Measurements from ENCODE around the gene OR2T35. TPM values are rescaled to one million over a fixed set of nuclear protein-coding genes. Genes with fewer than 3 reads are reported as not detected.
A peak's percentile ranks its signal among the peaks of the same experiment; 100 is the strongest.

OR2T35 gene
- total RNA-seq, 1 experiment from 2014 or later: not detected

DNA sequence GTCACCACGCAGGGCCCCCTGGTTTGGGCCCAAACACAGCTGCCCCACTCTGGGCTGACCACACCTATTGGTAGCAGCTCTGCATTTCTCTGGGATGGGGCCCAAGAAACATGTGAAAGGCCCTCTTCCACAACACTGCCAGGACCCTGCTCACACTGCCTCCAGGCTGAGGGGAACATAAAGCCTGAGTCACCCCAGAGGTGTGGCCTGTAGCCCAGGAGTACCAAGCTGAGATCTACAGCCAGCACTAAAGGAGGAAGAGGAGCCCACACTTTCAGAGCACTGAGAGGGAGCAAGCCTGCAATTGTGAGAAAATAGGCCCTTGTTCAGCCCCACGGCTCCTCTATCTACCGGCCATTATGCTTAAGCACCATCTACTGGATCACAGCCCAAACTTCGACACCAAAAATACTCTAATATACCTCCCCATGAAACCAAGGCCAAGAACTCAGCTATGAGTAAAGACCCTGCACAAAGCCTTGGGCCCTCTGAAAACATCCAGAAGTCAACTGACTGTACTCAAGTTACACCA is 33.1 kb downstream of the OR2T35 start:
- Histone ChIP-seq H3K27me3 (ENCODE audit: low read length) (peaks cover 28% of the 10 kb centered on the region), H3K4me1 (ENCODE audit: insufficient read depth, low read length) (no peaks in the 10 kb centered on the region), H3F3A (ENCODE audit: low read length, unreplicated experiment) (no peaks in the 10 kb centered on the region), H3K27ac (ENCODE audit: low read length) (no peak overlapping the region), H3K9me3 (ENCODE audit: low read length) (no peaks in the 10 kb centered on the region), H3K79me2 (ENCODE audit: low read length) (no peaks in the 10 kb centered on the region), H2AFZ (ENCODE audit: low read length) (no peak overlapping the region), H3K4me2 (ENCODE audit: low read length) (no peak overlapping the region), H3K4me3 (ENCODE audit: low read length) (no peak overlapping the region), H3K36me3 (ENCODE audit: low read depth, low read length) (no peaks in the 10 kb centered on the region), H3K9ac (ENCODE audit: low read length) (no peak overlapping the region), H4K20me1 (ENCODE audit: low read length) (no peaks in the 10 kb centered on the region), H3K9me2 (replicated peaks; ENCODE audit: low read length) (no peaks in the 10 kb centered on the region)
- CTCF ChIA-PET: no interaction called here
- BruUV-seq (replicated peaks): no TSS peak
- peak; percentile 73 for ATAC-seq
- POLR2A ChIA-PET (ENCODE audit: unreplicated experiment): no interaction called here
- DNase-seq: peak; percentile 42
- intact Hi-C loops (cut with micrococcal nuclease): loop anchor here (10.0 kb wide), 1 partner anchor 367 kb away; no protein-coding TSS in a partner anchor
- TF ChIP-seq EZH2 (IDR thresholded peaks at IDR 0.05; ENCODE audit: low read length, unreplicated experiment) (no peak), EZH2phosphoT487 (IDR thresholded peaks at IDR 0.05; ENCODE audit: borderline replicate concordance, low read length) (no peak)
- TF ChIP-seq, protein P1, sequence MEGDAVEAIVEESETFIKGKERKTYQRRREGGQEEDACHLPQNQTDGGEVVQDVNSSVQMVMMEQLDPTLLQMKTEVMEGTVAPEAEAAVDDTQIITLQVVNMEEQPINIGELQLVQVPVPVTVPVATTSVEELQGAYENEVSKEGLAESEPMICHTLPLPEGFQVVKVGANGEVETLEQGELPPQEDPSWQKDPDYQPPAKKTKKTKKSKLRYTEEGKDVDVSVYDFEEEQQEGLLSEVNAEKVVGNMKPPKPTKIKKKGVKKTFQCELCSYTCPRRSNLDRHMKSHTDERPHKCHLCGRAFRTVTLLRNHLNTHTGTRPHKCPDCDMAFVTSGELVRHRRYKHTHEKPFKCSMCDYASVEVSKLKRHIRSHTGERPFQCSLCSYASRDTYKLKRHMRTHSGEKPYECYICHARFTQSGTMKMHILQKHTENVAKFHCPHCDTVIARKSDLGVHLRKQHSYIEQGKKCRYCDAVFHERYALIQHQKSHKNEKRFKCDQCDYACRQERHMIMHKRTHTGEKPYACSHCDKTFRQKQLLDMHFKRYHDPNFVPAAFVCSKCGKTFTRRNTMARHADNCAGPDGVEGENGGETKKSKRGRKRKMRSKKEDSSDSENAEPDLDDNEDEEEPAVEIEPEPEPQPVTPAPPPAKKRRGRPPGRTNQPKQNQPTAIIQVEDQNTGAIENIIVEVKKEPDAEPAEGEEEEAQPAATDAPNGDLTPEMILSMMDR (conservative IDR thresholded peaks at IDR 0.05; ENCODE audit: low read depth, low read length): no peak

DNA sequence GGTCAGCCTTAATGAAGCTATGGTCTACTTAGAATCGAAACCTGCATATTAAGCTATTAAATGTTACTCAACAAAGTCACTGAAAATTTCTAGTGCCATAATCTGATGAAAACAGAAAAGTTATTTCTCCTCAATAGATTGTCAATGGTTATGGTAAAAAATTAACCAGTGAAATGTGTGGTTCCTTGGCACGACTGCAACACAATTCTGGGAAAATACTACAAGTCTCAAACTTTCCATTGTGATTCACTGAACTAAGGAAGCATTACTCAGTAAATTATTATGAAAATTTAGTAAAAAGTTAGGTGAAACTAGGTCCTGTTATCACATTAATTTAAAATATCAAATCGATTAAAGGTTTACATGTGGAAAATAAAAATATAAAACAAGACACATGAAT is 34.8 kb downstream of the OR2T35 start:
- Histone ChIP-seq H3K27me3 (ENCODE audit: low read length) (peaks cover 37% of the 10 kb centered on the region), H3K9me2 (replicated peaks; ENCODE audit: low read length) (no peaks in the 10 kb centered on the region), H3K9me3 (ENCODE audit: low read length) (no peaks in the 10 kb centered on the region), H3K9ac (ENCODE audit: low read length) (no peak overlapping the region), H2AFZ (ENCODE audit: low read length) (no peak overlapping the region), H3K79me2 (ENCODE audit: low read length) (no peaks in the 10 kb centered on the region), H3K4me2 (ENCODE audit: low read length) (no peak overlapping the region), H3K4me3 (ENCODE audit: low read length) (no peak overlapping the region), H3F3A (ENCODE audit: low read length, unreplicated experiment) (no peaks in the 10 kb centered on the region), H3K4me1 (ENCODE audit: insufficient read depth, low read length) (no peaks in the 10 kb centered on the region), H3K27ac (ENCODE audit: low read length) (no peak overlapping the region), H4K20me1 (ENCODE audit: low read length) (no peaks in the 10 kb centered on the region), H3K36me3 (ENCODE audit: low read depth, low read length) (no peaks in the 10 kb centered on the region)
- POLR2A ChIA-PET (ENCODE audit: unreplicated experiment): no interaction called here
- TF ChIP-seq EZH2phosphoT487 (IDR thresholded peaks at IDR 0.05; ENCODE audit: borderline replicate concordance, low read length): no peak
- no TSS peak for BruUV-seq (replicated peaks)
- no peak for DNase-seq
- intact Hi-C loops (cut with micrococcal nuclease): loop anchor here (10.0 kb wide), 1 partner anchor 366 kb away; no protein-coding TSS in a partner anchor
- CTCF ChIA-PET: no interaction called here
- no peak for ATAC-seq

DNA sequence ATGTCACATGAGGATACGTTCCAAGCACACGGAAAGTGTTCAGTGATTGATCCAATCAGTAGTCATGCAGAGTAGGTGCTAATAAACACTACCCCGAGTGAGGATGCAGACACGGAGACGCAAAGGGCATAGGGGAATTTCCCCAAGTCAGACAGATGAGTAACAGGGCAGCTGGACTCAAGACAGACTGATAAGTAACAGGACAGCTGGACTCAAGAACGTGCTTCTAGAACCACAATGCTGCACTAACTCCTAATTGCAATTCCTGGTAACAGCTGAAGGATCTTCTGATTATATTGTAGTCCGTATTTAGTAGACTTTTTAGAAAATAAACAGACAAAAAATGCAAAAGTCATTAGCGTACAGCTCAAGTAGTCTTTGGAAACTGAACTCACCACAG is 45.7 kb downstream of the OR2T35 start:
- no peaks in the 10 kb centered on the region for H3K79me2 ChIP-seq (ENCODE audit: low read length)
- no peak for DNase-seq
- no peaks in the 10 kb centered on the region for H4K20me1 ChIP-seq (ENCODE audit: low read length)
- H3K4me2 ChIP-seq (ENCODE audit: low read length): no peak overlapping the region
- intact Hi-C loops (cut with micrococcal nuclease): no loop called here
- TF ChIP-seq EZH2 (IDR thresholded peaks at IDR 0.05; ENCODE audit: low read length, unreplicated experiment) (no peak), EZH2phosphoT487 (IDR thresholded peaks at IDR 0.05; ENCODE audit: borderline replicate concordance, low read length) (no peak)
- TF ChIP-seq, protein P1 (conservative IDR thresholded peaks at IDR 0.05; ENCODE audit: low read depth, low read length): no peak
- H3K27me3 ChIP-seq (ENCODE audit: low read length): no peaks in the 10 kb centered on the region
- CTCF ChIA-PET: no interaction called here
- H3K9ac ChIP-seq (ENCODE audit: low read length): no peak overlapping the region
- no peak overlapping the region for H2AFZ ChIP-seq (ENCODE audit: low read length)
- H3K4me3 ChIP-seq (ENCODE audit: low read length): no peak overlapping the region
- no peaks in the 10 kb centered on the region for H3F3A ChIP-seq (ENCODE audit: low read length, unreplicated experiment)
- H3K4me1 ChIP-seq (ENCODE audit: insufficient read depth, low read length): peaks cover 5% of the 10 kb centered on the region
- H3K9me3 ChIP-seq (ENCODE audit: low read length): no peaks in the 10 kb centered on the region
- BruUV-seq (replicated peaks): no TSS peak
- no peak overlapping the region for H3K27ac ChIP-seq (ENCODE audit: low read length)
- no peaks in the 10 kb centered on the region for H3K36me3 ChIP-seq (ENCODE audit: low read depth, low read length)
- no peak for ATAC-seq
- POLR2A ChIA-PET (ENCODE audit: unreplicated experiment): no interaction called here
- no peaks in the 10 kb centered on the region; the same call in 1 of the 2 replicates for H3K9me2 ChIP-seq (replicated peaks; ENCODE audit: low read length)

Measured in PC-3 (cell line).